ENCODE measurements around the gene ZNF641. TPM values are rescaled to one million over a fixed set of nuclear protein-coding genes. Genes with fewer than 3 reads are reported as not detected.

ZNF641 gene
- total and polyA plus RNA-seq, 2 donors (not counting 3 experiments of a cell fraction or from before 2014, with no cell fraction given) = 3.5 to 6.7 TPM

GRCh38 chr12:48336564-48336963 is 14.2 kb downstream of the ZNF641 start:
- no peaks in the 10 kb centered on the region for H3K9me3 ChIP-seq (replicated peaks; ENCODE audit: control insufficient read depth, insufficient read depth, low read length)
- no TSS peak for BruUV-seq (replicated peaks)
- H3K4me2 ChIP-seq (ENCODE audit: insufficient read depth, low read length) = no peak overlapping the region
- intact Hi-C loops (cut with micrococcal nuclease) = no loop called here
- dilution Hi-C loops (cut with MboI; ENCODE audit: extremely low pct_ligation_motif_present, low sequenced_read_pairs) = no loop called here
- no peaks in the 10 kb centered on the region for H3K79me2 ChIP-seq (ENCODE audit: control insufficient read depth, insufficient read depth, low read length)
- ChIA-PET CTCF (no interaction called here), POLR2A (no interaction called here)
- no peak overlapping the region for H3K27ac ChIP-seq (ENCODE audit: insufficient read depth, low read depth, low read length)
- H3K4me1 ChIP-seq (ENCODE audit: control insufficient read depth, extremely low read depth, insufficient read depth, low read length) = no peaks in the 10 kb centered on the region
- no peak overlapping the region for H3K4me3 ChIP-seq (replicated peaks in 1 of 3; ENCODE audit: insufficient read depth in 1 of 3, low read depth in 1 of 3, low read length in 3 of 3)
- FAIRE-seq (no peak), DNase-seq (ENCODE audit: low read depth, low spot score) (no peak)
- peaks cover 0 to 3% of the 10 kb centered on the region in 2 experiments for H3K27me3 ChIP-seq (ENCODE audit: control insufficient read depth in 2 of 2, insufficient read depth in 2 of 2, low read length in 2 of 2)
- H3K9ac ChIP-seq (replicated peaks; ENCODE audit: extremely low read depth, insufficient read depth, low read length) = no peak overlapping the region
- H3K9me1 ChIP-seq (replicated peaks; ENCODE audit: control insufficient read depth, extremely low read depth, insufficient read depth, low read length) = no peaks in the 10 kb centered on the region
- no peaks in the 10 kb centered on the region for H3K36me3 ChIP-seq (ENCODE audit: control insufficient read depth in 2 of 2, extremely low read depth in 1 of 2, insufficient read depth in 2 of 2, low read length in 2 of 2)
- peak; percentile 7 to 10 for TF ChIP-seq CTCF (IDR thresholded peaks at IDR 0.05; ENCODE audit: extremely low read depth in 1 of 2, insufficient read depth in 1 of 2, low read depth in 1 of 2, low read length in 2 of 2)
- TF ChIP-seq MAX (IDR thresholded peaks at IDR 0.05; ENCODE audit: insufficient read depth, insufficient read length) = no peak
- no peak overlapping the region for H2AFZ ChIP-seq (ENCODE audit: low read depth, low read length)
- H4K20me1 ChIP-seq (replicated peaks; ENCODE audit: control insufficient read depth, extremely low read depth, insufficient read depth, low read length) = no peaks in the 10 kb centered on the region

- Histone ChIP-seq H4K20me1 (replicated peaks; ENCODE audit: control insufficient read depth, extremely low read depth, insufficient read depth, low read length) (no peaks in the 10 kb centered on the region), H3K27ac (ENCODE audit: insufficient read depth, low read depth, low read length) (no peak overlapping the region), H3K27me3 (ENCODE audit: control insufficient read depth in 2 of 2, insufficient read depth in 2 of 2, low read length in 2 of 2) (peaks cover 2 to 4% of the 10 kb centered on the region in 2 experiments), H3K4me2 (ENCODE audit: insufficient read depth, low read length) (no peak overlapping the region), H2AFZ (ENCODE audit: low read depth, low read length) (no peak overlapping the region), H3K4me1 (ENCODE audit: control insufficient read depth, extremely low read depth, insufficient read depth, low read length) (no peaks in the 10 kb centered on the region), H3K9me1 (replicated peaks; ENCODE audit: control insufficient read depth, extremely low read depth, insufficient read depth, low read length) (no peaks in the 10 kb centered on the region), H3K79me2 (ENCODE audit: control insufficient read depth, insufficient read depth, low read length) (no peaks in the 10 kb centered on the region), H3K9ac (replicated peaks; ENCODE audit: extremely low read depth, insufficient read depth, low read length) (no peak overlapping the region), H3K9me3 (replicated peaks; ENCODE audit: control insufficient read depth, insufficient read depth, low read length) (no peaks in the 10 kb centered on the region), H3K4me3 (replicated peaks in 1 of 3; ENCODE audit: insufficient read depth in 1 of 3, low read depth in 1 of 3, low read length in 3 of 3) (no peak overlapping the region), H3K36me3 (ENCODE audit: control insufficient read depth in 2 of 2, extremely low read depth in 1 of 2, insufficient read depth in 2 of 2, low read length in 2 of 2) (no peaks in the 10 kb centered on the region)
- dilution Hi-C loops (cut with MboI; ENCODE audit: extremely low pct_ligation_motif_present, low sequenced_read_pairs) (no loop called here), intact Hi-C loops (cut with micrococcal nuclease) (no loop called here)
- no TSS peak for BruUV-seq (replicated peaks)
- FAIRE-seq = no peak
- DNase-seq (ENCODE audit: low read depth, low spot score) = no peak
- TF ChIP-seq MYC (IDR thresholded peaks at IDR 0.05; ENCODE audit: low read depth, low read length) (no peak), GATA2 (IDR thresholded peaks at IDR 0.05; ENCODE audit: insufficient read depth, insufficient read length, low read depth, low read length) (no peak), POLR2A (IDR thresholded peaks at IDR 0.05; ENCODE audit: low read depth, low read length) (no peak), JUN (IDR thresholded peaks at IDR 0.05; ENCODE audit: borderline replicate concordance, insufficient read depth, insufficient read length, low read depth) (no peak)
- ChIA-PET CTCF (no interaction called here), POLR2A (no interaction called here)
Observed at GRCh38 chr12:48336061-48336460, 14.7 kb downstream of the ZNF641 start.

All from endothelial cell of umbilical vein (primary cell).